Endothelial cell of hepatic sinusoid (primary cell): ENCODE results near the gene POU2AF2.

ENCODE experiments used
- in situ Hi-C: cut with HindIII; loops from 2 replicates; pipeline ENCODE4 v1.10.0; 2017; ENCODE audit warnings: low sequenced_read_pairs

Gene POU2AF2

DNA sequence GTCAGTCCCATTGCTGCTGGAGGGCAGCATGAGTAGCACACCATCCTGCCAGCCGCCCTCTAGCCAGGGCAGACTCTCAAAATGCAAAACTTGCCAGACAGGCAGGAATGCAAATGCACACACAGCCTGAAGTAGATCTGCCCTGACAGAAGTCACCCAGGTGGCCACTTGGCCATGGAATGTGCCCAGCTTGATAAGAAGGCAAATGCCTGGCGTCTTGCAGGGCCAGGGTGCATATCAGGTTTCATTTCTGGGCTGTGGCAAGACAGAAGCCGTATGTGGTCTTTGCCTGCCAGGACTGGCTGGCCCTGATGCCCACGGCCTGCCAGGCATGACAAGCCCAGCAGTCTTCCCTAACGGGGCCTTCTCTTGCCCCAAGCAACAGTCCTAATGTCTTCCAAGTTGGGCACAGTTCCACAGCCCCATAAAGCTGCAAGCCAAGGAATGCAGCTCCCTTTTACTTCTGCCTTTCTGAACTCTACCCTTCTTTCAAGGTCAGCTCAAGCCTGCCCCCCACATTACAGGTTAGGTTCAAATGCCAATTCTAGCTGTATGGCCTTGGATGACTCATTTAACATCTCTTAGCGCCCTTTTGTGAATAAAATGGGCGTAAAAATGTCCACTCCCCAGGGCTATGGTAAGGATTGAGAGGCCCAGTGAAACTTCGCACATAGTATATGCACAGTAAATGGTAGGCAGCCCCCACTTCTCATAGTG, 82.5 kb downstream of the POU2AF2 start:
- in situ Hi-C loops, result no loop called here

DNA sequence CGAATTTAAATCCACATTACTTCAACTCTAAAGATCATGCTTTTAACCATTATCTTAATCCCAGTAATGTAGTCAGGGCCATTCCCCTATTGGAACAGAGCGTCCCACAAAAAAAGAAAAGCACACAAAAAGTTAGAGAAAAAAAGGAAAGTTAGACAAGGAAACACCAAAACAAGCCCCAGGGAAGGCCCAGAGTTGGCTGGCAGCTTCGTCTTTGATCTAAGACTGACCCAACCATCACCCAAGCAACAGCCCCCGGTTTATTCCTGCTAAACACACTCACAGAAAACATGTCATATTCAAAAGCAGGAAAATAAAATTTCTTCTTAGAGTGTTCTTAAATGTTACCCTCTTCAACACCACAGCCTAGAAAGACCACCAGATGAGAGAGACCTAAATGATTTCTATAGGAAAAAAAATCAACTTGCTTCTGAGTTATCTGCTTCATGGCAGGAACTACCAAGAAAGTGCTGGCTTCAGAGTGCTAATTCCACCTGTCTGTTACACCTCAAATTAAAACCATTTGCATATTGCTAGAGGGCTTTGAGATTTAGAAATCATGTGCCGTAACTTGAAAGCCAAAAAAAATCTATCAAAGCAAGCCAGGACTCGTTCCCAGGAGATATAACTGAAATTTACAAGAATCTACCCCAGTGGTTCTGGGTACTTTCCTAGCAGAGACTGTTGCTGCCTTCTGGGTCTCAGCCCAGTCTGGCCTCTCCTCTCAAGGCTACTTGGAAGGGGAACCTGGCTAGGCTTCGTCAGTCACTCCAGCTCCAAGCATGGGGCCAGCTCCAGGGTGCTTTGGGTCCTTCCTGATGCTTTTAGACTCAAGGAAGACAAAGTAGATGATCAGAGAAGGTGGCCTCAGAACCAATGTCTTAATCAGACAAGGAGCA, 84.0 kb downstream of the POU2AF2 start:
- in situ Hi-C loops, result no loop called here

DNA sequence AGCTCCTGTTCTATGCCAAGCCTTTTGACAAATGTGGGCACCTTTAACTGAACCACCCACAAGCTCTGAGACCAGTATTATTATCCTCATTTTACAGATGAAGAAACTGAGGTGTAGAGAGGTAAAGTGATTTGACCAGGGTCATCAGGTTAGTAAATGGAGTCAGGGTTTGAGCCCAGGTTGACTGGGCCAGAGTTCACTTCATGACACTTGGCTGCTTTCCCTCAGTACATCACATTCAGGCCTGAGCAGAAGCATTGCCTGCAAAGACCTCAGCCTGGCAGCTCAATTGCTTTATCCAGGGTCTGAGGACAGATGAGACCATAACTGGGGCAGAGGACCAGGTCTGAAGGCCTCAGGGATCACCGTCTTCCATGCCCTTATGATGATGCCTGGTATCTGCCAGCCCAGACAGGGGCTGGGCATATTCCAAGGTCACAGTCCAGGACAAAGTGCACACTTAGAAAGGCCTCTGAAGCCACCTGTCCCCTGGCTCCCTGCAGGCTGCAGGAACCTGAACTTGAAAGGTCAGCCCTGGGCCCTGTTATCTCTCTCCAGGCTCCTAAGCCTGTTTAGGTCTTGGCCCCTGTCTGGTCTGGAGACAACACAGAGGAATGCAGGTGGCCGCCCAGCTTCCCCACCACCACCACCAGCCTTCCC, 84.8 kb downstream of the POU2AF2 start:
- in situ Hi-C loops, result no loop called here

DNA sequence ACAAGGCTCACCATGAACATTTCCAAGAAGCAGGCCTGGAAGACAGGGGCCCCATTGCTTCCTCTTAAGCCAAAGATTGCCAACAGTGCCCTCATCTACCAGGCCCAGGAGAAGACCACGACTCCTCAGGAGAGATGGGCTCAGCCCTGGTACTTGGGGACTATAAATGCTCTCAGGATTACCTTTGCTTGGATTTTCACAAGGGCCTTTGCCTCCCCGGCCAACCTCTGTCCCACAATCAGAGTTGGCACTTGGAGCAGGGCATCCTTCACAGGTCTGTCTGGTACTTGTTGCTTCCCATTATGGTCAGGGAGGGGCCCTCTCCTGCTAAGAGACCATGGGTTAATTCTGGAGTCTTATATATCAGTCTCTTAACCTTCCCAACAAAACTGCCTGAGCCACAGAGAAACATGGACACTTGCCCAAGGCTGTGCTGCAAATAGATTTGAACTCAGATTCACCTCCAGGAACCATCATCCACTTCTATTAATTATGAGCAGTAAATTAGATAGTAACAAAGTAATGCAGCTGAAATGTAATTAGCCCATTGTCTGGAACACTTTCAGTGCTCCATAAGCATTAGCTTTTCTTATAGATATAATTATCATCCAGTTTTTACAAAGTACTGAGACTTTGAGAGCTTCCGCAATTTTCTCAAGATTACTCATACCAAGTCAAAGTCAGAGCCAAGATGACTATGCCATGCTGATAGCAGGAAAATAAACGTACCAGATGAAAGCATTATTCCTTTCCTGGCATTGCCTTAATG, 86.4 kb downstream of the POU2AF2 start:
- in situ Hi-C loops, result no loop called here

GRCh38 chr11:111334532-111335502, 89.3 kb downstream of the POU2AF2 start:
- in situ Hi-C loops, result no loop called here

DNA sequence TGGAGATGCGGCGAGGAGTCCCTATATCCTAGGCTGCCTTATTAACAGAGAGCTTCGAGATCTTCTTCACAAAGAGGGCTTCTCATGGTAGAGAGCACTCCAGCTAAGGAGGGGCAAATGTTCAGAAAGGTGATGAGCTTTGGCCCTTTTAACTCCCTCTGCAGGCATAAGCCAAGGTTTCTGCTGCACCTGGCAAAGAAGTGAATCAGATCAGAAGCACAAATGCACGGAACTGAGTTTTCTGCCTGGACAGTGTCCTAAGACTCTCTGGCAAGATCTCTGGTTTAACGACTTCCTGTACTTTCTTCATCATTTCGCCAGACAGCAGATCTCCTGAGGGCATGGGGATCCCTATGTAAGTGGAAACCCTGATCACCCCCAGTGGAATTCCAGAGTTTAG, 90.0 kb downstream of the POU2AF2 start:
- in situ Hi-C loops, result no loop called here
